Keratinocyte (primary cell): ENCODE measurements around the gene FDX2. TPM values are rescaled to one million over a fixed set of nuclear protein-coding genes. Genes with fewer than 3 reads are reported as not detected.

ENCODE experiments used
- DNase-seq: peaks from one replicate; pipeline ENCODE4 v3.0.0-alpha.2; 2011; ENCODE audit warnings: low read depth, missing footprints, low spot score
- FAIRE-seq: peaks from 2 replicates; lab custom pipeline; 2011; peaks lifted over from hg19 to GRCh38; lab: Jason Lieb, UNC
- H2AFZ ChIP-seq: 2 replicates; pipeline ENCODE4 v1.6.0; 2012; ENCODE audit warnings: low read length, control low read depth, inconsistent platforms; ENCODE audit not compliant: control insufficient read depth
- H3K27ac ChIP-seq: 2 replicates; pipeline ENCODE4 v1.5.1; 2011; ENCODE audit warnings: low read length; ENCODE audit not compliant: control insufficient read depth, insufficient read depth
- H3K27me3 ChIP-seq: 3 replicates; pipeline ENCODE4 v1.6.0; 2011; ENCODE audit warnings: low read length; ENCODE audit not compliant: control insufficient read depth, insufficient read depth; ENCODE audit errors: extremely low read depth
- H3K36me3 ChIP-seq, 2 experiments: 2 replicates in 1 of 2; 3 replicates in 1 of 2; pipeline ENCODE4 v1.5.1; 2011; ENCODE audit warnings: low read length in 2 of 2, mild to moderate bottlenecking in 1 of 2; ENCODE audit not compliant: control insufficient read depth in 2 of 2, insufficient read depth in 2 of 2; ENCODE audit errors: extremely low read depth in 1 of 2
- H3K4me1 ChIP-seq: 3 replicates; pipeline ENCODE4 v1.5.1; 2011; ENCODE audit warnings: low read length; ENCODE audit not compliant: control insufficient read depth, insufficient read depth; ENCODE audit errors: extremely low read depth
- H3K4me2 ChIP-seq: 3 replicates; pipeline ENCODE4 v1.6.0; 2011; ENCODE audit warnings: low read depth, low read length; ENCODE audit not compliant: control insufficient read depth, insufficient read depth; ENCODE audit errors: extremely low read depth
- H3K4me3 ChIP-seq, 3 experiments: fragments of 200-600 bp in 1 of 3; sonication (generic) in 1 of 3; 2 replicates in 2 of 3; 3 replicates in 1 of 3; pipeline ENCODE4 v1.5.1; 2011 to 2016; ENCODE audit warnings: low read length in 3 of 3, mild to moderate bottlenecking in 3 of 3, control low read depth in 2 of 3, inconsistent platforms in 1 of 3, low read depth in 1 of 3, mixed read lengths in 1 of 3, mixed run types in 1 of 3, moderate library complexity in 1 of 3; ENCODE audit not compliant: control insufficient read depth in 2 of 3, insufficient read depth in 2 of 3; ENCODE audit errors: extremely low read depth in 1 of 3
- H3K79me2 ChIP-seq: 2 replicates; pipeline ENCODE4 v1.6.0; 2012; ENCODE audit warnings: low read length; ENCODE audit not compliant: control insufficient read depth, insufficient read depth
- H3K9ac ChIP-seq: 3 replicates; pipeline ENCODE4 v1.6.0; 2011; ENCODE audit warnings: low read length; ENCODE audit not compliant: control insufficient read depth, insufficient read depth; ENCODE audit errors: extremely low read depth
- H3K9me1 ChIP-seq: 3 replicates; pipeline ENCODE4 v1.6.0; 2011; ENCODE audit warnings: low read length; ENCODE audit not compliant: control insufficient read depth, insufficient read depth; ENCODE audit errors: extremely low read depth
- H3K9me3 ChIP-seq: 2 replicates; pipeline ENCODE4 v1.5.1; 2012; ENCODE audit warnings: low read depth, low read length; ENCODE audit not compliant: control insufficient read depth
- H4K20me1 ChIP-seq: 3 replicates; pipeline ENCODE4 v1.6.0; 2011; ENCODE audit warnings: low read length; ENCODE audit not compliant: control insufficient read depth, insufficient read depth; ENCODE audit errors: extremely low read depth
- EZH2 ChIP-seq: IDR thresholded peaks from one replicate; pipeline ENCODE4 v1.6.1; 2012; ENCODE audit warnings: inconsistent platforms, mild to moderate bottlenecking, low read length, moderate library complexity
- dilution Hi-C: fragments of 300-500 bp; cut with MboI; formaldehyde crosslinking; loops from one replicate; pipeline ENCODE4 v1.7.0; 2020; ENCODE audit warnings: low sequenced_read_pairs; ENCODE audit not compliant: extremely low pct_ligation_motif_present
- polyA plus RNA-seq, 5 experiments: library from polyadenylated mRNA; depleted of rRNA in 3 of 5; stranded (reverse) in 3 of 5; stranded (forward) in 1 of 5; unstranded in 1 of 5; fragments of >200 nt; gene quantifications; 1 replicate in 1 of 5; 2 replicates in 3 of 5; 3 replicates in 1 of 5; pipeline versions ENCODE4 v1.2.1 to v1.2.3, GENCODE V29; 2011 to 2012; ENCODE audit warnings: missing spikeins in 2 of 5, low read depth in 1 of 5, low replicate concordance in 1 of 5
- TF ChIP-seq, protein P1 (sequence below), 3 experiments: IDR thresholded peaks in 1 of 3; conservative IDR thresholded peaks in 1 of 3; optimal IDR thresholded peaks in 1 of 3; 2 replicates in 2 of 3; 3 replicates in 1 of 3; pipeline versions ENCODE3 to v1.5.1; 2011; ENCODE audit warnings: low read length in 3 of 3, mild to moderate bottlenecking in 3 of 3, moderate library complexity in 2 of 3, control low read depth in 1 of 3, inconsistent platforms in 1 of 3; ENCODE audit not compliant: insufficient read depth in 2 of 3; ENCODE audit errors: extremely low read depth in 1 of 3

FDX2 gene
- polyA plus RNA-seq, 1 donor (not counting 4 experiments of a cell fraction or from before 2014, with no cell fraction given): 19.2 TPM

DNA sequence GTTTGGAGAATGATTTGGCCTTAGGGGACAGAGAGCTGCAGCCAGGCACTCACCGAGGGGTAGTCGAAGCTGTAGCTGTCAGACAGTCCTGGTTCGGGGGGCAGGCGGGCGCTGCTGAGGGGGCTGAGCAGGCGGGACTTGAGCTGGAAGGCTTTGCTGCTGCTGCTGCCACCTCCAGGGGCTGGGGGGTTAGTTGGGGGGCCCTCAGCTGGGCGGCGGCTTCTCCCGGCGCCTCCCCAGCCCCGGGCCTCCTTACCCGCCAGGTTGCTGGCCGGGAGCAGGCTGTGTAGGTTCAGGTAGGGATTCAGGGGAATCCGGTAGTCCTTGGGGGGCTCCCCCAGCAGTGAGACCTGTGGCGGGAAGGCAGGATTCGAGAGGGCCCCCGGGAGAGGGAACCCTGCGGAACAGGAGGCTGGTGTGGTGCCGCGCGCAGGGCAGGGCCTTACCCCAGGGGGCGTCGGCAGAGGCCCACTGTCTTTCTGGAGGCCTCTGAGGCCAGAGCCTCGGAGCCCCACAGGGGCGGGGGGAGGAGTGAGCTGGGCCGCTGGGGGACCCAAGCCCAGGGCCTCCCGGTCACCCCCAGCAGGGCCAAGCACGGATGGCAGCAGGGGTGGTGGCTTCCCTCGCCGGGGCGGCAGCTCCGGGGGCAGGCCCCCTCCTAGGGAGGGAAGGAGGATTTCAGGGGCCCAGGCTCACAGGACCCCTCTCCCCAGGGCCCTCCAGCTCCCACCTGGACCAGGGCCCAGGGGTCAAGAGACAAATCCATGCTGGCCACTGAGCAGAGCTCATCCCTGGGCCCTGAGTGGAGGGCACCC is 5.0 kb upstream of the FDX2 start:
- no peak overlapping the region for H3K9ac ChIP-seq
- H3K27ac ChIP-seq: no peak overlapping the region
- no peaks in the 10 kb centered on the region for H3K9me3 ChIP-seq
- dilution Hi-C loops: no loop called here
- peaks cover 4% of the 10 kb centered on the region for H3K4me1 ChIP-seq
- H3K79me2 ChIP-seq: no peaks in the 10 kb centered on the region
- no peak overlapping the region for H2AFZ ChIP-seq
- no peak overlapping the region for H3K4me3 ChIP-seq
- no peaks in the 10 kb centered on the region for H4K20me1 ChIP-seq
- H3K27me3 ChIP-seq: no peaks in the 10 kb centered on the region
- H3K4me2 ChIP-seq: no peak overlapping the region
- no peak for TF ChIP-seq EZH2
- TF ChIP-seq, protein P1, sequence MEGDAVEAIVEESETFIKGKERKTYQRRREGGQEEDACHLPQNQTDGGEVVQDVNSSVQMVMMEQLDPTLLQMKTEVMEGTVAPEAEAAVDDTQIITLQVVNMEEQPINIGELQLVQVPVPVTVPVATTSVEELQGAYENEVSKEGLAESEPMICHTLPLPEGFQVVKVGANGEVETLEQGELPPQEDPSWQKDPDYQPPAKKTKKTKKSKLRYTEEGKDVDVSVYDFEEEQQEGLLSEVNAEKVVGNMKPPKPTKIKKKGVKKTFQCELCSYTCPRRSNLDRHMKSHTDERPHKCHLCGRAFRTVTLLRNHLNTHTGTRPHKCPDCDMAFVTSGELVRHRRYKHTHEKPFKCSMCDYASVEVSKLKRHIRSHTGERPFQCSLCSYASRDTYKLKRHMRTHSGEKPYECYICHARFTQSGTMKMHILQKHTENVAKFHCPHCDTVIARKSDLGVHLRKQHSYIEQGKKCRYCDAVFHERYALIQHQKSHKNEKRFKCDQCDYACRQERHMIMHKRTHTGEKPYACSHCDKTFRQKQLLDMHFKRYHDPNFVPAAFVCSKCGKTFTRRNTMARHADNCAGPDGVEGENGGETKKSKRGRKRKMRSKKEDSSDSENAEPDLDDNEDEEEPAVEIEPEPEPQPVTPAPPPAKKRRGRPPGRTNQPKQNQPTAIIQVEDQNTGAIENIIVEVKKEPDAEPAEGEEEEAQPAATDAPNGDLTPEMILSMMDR (optimal IDR thresholded peaks at IDR 0.05 in 1 of 3, IDR thresholded peaks at IDR 0.05 in 1 of 3, conservative IDR thresholded peaks at IDR 0.05 in 1 of 3; ENCODE audit: extremely low read depth in 1 of 3, insufficient read depth in 2 of 3, low read length in 3 of 3): no peak
- peaks cover 22 to 28% of the 10 kb centered on the region in 2 experiments for H3K36me3 ChIP-seq
- FAIRE-seq (no peak), DNase-seq (no peak)
- H3K9me1 ChIP-seq: no peaks in the 10 kb centered on the region

DNA sequence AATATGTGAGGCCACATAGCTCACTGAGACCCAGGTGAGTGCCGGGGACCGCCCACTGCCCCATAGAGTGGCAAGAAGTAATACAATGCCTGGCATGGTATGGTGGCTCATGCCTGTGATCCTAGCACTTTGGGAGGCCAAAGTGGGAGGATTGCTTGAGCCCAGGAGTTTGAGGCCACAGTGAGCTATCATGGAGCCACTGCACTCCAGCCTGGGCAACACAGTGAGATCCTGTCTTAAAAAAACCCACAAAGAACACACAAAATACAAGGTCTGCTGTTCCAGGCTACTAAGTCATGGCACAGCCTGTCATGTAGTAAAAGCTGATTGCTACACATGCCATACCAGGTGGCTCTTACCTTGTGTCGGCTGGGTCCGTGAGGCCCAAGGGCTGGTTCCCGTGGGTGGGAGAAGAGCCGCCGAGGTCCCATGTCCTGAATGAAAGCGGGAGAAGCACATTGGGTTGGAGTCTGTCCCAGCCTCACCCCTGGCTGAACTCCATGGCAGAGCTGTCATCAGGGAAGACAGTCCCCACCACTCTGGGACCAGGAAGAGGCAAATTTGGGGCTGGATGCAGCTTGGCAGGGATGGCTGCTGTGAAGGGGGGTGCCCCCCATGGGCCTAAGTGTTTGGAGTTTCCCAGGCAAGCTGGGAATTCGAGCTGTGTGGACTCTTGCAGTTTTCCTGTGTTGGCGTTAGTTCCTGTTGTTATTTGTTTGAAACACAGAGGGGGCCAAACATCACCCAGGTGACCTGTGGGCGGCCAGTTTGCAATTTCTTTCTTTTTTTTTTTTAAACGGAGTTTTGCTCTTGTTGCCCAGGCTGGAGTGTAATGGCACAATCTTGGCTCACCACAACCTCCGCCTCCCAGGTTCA is 3.2 kb upstream of the FDX2 start:
- DNase-seq: no peak
- FAIRE-seq: no peak
- H3K36me3 ChIP-seq: peaks cover 14 to 26% of the 10 kb centered on the region in 2 experiments
- no peaks in the 10 kb centered on the region for H3K9me3 ChIP-seq
- H3K9me1 ChIP-seq: no peaks in the 10 kb centered on the region
- no peaks in the 10 kb centered on the region for H4K20me1 ChIP-seq
- no peak for TF ChIP-seq EZH2
- TF ChIP-seq, protein P1 (optimal IDR thresholded peaks at IDR 0.05 in 1 of 3, IDR thresholded peaks at IDR 0.05 in 1 of 3, conservative IDR thresholded peaks at IDR 0.05 in 1 of 3; ENCODE audit: extremely low read depth in 1 of 3, insufficient read depth in 2 of 3, low read length in 3 of 3): no peak
- H3K4me1 ChIP-seq: peaks cover 9% of the 10 kb centered on the region
- H3K4me2 ChIP-seq: no peak overlapping the region
- peaks cover 2% of the 10 kb centered on the region for H3K79me2 ChIP-seq
- H3K4me3 ChIP-seq: no peak overlapping the region
- no peaks in the 10 kb centered on the region for H3K27me3 ChIP-seq
- H3K9ac ChIP-seq: no peak overlapping the region
- dilution Hi-C loops: no loop called here
- H3K27ac ChIP-seq: no peak overlapping the region
- no peak overlapping the region for H2AFZ ChIP-seq
